Vagina (tissue), 2 donors: Measurements from ENCODE around the gene HAUS3.

Source experiments
- CTCF ChIP-seq, 3 experiments: fragments of 450-650 bp in 2 of 3; fragments of 200-600 bp in 1 of 3; sonication (generic) in 1 of 3; IDR thresholded peaks; one replicate each; pipeline ENCODE4 v1.5.1; 2017 to 2019; ENCODE audit warnings: antibody characterized with exemption in 3 of 3, mild to moderate bottlenecking in 2 of 3, moderate library complexity in 2 of 3
- POLR2A ChIP-seq, 2 donors: fragments of 450-650 bp; IDR thresholded peaks; one replicate each; pipeline ENCODE4 v1.6.1; 2017; ENCODE audit warnings: antibody characterized with exemption in 2 of 2, mild to moderate bottlenecking in 2 of 2, moderate library complexity in 2 of 2
- POLR2AphosphoS5 ChIP-seq, 2 donors: sonication (generic); formaldehyde crosslinking; IDR thresholded peaks; one replicate each; pipeline ENCODE4 v1.9.0; 2017; ENCODE audit warnings: antibody characterized with exemption in 2 of 2, mild to moderate bottlenecking in 2 of 2, low read depth in 1 of 2; ENCODE audit not compliant: insufficient read depth in 1 of 2

DNA sequence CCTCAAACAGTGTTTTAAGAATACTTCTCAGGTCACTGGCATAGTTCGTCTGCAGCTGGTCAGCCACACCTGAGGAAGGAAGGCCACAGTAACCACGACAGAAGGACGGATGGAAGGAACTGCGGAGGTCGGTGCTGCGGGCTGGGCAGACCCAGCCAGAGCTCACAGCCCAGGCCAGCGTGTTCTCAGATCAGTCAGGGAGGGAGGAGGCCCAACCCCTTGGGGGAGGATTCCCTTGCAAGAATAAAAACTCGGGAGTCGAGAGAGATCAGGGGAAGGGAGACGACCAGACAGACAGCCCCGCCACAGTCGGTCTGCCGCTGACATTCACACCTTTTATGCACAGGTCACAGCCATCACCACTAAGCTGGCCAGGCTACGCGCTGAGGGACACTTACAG, 31.3 kb upstream of the HAUS3 start:
- TF ChIP-seq CTCF (IDR thresholded peaks at IDR 0.05) (no peak), POLR2A (IDR thresholded peaks at IDR 0.05) (no peak), POLR2AphosphoS5 (IDR thresholded peaks at IDR 0.05; ENCODE audit: insufficient read depth in 1 of 2, low read depth in 1 of 2) (no peak)
